GM11168 (cell line): ENCODE results near the gene ANKRD13C.

Experiments
- in situ Hi-C: fragments of 300-500 bp; cut with MboI; formaldehyde crosslinking; loops from one replicate; pipeline ENCODE4 v1.12.0; 2022; ENCODE audit warnings: low sequenced_read_pairs; ENCODE audit not compliant: unreplicated experiment

ANKRD13C gene

DNA sequence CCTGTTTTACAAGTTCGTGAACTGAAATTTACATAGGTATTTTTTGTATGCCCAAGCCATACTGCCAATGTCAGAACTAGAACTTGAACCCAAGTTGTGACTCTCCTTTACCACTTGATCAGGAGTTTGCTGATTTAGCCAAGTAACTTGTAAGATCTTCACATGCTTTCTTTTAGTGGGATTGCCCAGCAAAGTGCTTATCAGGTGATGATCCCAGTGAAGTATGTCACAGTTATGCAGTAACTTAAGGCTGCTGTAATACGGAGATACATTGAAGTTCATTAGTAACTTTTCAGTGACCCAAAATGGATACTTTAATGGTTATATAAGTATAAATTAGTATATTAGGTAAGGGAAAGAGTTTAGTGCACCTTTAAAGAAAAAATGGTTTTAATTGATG lies 129.6 kb downstream of the ANKRD13C start:
- in situ Hi-C loops: no loop called here

DNA sequence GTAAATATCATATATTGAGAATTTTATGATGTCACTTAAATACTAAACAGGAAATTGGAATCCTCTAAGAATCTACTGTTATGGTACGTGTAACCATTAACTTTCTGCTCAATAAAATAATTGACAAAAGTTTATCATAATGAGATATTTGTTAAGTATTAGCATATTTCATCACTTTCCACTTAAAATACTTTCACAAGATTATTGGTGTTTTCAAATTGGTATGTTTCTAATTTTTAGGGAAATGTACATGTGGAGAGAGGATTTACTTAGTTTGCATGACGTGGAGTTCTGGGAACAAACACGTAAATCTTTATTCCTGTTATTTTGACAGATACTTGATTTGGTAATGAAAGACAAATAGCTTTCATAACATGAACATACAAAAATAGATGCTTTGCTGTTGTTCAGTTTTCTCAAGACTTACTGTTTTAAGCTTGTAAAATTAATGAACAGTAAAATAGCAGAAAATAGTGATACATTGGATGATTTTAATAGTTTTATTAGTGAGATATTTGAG lies 131.7 kb downstream of the ANKRD13C start:
- in situ Hi-C loops: no loop called here

DNA sequence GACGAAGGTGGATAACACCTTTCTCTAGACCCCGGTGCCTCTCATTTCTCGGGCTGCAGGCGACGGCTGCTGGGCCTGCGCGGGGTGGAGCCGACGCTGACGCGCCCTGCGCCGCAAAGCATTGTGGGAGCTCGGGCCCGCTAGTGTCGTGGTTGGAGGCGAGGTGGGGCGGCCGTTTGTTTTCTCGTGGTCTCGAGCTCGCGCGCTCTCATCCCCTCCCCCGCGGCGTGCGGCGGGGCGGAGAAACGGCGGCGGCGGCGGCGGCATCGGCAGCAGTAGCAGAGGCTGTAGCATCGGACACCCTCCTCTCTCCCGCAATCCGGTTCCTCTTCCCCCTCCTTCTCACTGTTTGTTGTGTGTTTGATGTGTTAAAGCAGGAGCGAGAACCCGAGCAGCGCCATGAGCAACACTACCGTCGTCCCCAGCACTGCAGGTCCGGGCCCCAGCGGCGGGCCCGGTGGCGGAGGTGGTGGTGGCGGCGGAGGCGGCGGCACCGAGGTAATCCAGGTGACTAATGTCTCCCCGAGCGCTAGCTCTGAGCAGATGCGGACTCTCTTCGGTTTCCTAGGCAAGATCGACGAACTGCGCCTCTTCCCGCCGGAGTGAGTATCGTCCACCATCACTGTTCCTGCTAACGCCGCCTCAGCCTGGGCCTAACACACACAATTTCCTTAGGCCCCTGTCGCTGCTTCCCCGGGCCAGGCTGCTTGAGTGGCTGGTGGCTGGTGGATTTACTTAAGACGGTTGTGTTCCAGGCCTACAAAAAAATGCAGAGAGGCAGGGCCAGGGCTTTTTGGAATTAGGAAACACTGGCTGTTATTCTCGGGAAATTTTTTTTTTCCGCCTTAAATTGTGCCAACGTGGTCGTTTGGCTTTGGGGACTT lies 133.0 kb downstream of the ANKRD13C start, which contains the start of gene SRSF11:
Gene SRSF11 (plus strand): TSS at position 143 of the 884 bp plus-strand sequence. CDS start 257 bp downstream, at position 400.
- in situ Hi-C loops: no loop called here

DNA sequence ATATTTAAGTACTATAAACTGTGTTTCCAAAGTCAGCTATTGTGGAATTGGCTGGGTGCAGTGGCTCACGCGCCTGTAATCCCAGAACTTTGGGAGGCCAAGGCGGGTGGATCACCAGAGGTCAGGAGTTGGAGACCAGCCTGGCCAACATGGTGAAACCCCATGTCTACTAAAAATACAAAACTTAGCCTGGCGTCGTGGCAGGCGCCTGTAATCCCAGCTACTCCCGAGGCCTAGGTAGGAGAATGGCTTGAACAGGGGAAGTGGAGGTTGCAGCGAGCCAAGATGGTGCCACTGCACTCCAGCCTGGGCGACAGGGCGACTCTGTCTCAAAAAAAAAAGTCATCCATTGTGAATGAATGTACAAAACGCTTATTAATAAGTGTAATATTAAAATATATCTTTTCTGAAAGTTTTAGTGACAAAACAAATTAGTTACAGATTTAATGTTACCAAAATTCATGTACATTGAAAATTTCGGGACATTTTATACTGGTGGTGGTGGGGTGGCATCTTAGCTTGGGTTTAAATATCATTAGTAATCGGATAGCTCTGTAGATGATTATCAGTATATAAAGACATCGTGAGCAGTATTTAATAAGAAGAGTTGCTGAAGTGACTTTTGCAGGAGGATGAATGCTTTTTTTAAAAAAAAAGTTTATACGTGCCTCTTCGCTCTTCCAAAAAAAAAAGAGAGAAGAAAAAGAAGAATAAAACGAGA lies 133.8 kb downstream of the ANKRD13C start:
- in situ Hi-C loops: no loop called here

DNA sequence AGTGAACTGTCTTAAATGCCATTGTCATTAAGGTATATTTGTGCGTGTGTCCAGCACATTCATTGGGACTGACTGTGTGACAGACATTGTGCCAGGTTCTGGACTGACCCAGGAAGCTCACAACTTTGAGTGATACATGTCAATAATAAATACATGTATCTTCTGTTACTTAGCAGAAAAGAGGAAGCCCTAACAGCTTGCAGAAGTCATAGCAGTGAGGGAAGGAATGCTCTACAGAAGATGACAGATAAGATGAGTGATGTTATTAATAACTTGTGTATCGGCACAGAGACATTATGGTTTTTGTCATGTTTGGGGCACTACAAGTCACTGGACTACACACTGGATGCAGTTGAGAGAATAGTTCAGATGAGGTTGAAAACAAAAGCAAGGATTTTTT lies 134.5 kb downstream of the ANKRD13C start:
- in situ Hi-C loops: no loop called here

DNA sequence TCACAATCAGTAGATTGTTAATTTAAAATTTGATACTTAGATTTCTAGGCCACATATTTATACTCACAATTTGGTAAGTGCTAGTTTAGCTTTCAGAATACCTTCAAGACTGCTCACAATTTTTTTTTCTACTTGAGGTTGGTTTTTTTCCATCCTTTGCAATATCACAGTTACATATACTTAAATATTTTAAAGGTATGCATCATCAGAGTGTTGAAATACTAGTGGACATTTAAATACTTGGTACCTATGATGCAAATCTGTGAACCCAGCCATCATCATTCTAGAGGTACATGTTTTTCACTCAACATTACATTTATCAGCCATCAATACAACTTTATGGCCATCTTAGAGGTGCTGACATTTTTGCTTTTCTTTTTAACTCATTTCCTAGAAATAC lies 143.0 kb downstream of the ANKRD13C start:
- in situ Hi-C loops: no loop called here

DNA sequence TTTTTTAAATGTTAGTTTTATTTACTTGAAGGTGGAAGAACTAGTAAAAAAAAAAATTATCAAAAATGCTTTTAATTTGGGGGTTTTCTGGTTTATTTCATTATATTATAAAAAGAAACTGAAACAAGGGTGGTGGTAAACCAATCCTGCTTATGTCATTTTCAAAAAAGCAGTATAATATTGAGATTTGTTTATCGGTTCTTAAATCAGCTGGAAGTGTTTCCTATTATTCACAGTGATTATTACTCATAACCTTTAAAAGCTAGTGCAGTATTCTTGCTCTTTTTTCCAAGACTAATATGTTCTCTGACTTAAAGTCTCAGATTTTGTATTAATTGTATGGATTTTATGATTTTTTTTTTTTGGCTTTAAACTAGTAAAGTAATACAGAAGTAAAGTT lies 143.7 kb downstream of the ANKRD13C start:
- in situ Hi-C loops: no loop called here
